Right lobe of liver (tissue), 6 donors: ENCODE results near the gene PHGDH. TPM values are rescaled to one million over a fixed set of nuclear protein-coding genes. Genes with fewer than 3 reads are reported as not detected.

Experiments used
- ATAC-seq, 4 donors: fragments of 200-7000 bp; cut with Tn5 transposase; one replicate each; pipeline ENCODE4 v1.9.1; 2020; ENCODE audit warnings: mild to moderate bottlenecking in 4 of 4, moderate library complexity in 4 of 4
- DNase-seq, 3 donors: peaks; one replicate each; pipeline ENCODE4 v3.0.0-alpha.2; 2020
- H3K27ac ChIP-seq, 3 donors: fragments of 200-600 bp; one replicate each; pipeline ENCODE4 v1.8.0; 2022
- H3K27me3 ChIP-seq, 2 donors: fragments of 200-600 bp; one replicate each; pipeline ENCODE4 v1.8.0; 2022
- H3K36me3 ChIP-seq, 4 donors: fragments of 200-600 bp; sonication (generic) in 1 of 4; one replicate each; pipeline versions ENCODE4 v1.5.1 to v1.8.0; 2017 to 2022; ENCODE audit warnings: control low read depth in 1 of 4
- H3K4me1 ChIP-seq, 4 donors: fragments of 200-600 bp; sonication (generic) in 1 of 4; one replicate each; pipeline versions ENCODE4 v1.5.1 to v1.8.0; 2017 to 2022; ENCODE audit warnings: control low read depth in 1 of 4
- H3K4me3 ChIP-seq, 3 donors: fragments of 200-600 bp; one replicate each; pipeline ENCODE4 v1.8.0; 2022
- H3K9me3 ChIP-seq, 4 donors: fragments of 200-600 bp; sonication (generic) in 1 of 4; one replicate each; pipeline versions ENCODE4 v1.5.1 to v1.8.0; 2017 to 2022; ENCODE audit warnings: control low read depth in 1 of 4
- CTCF ChIP-seq, 4 donors: fragments of 200-600 bp in 3 of 4; fragments of 450-650 bp in 1 of 4; IDR thresholded peaks; one replicate each; pipeline versions ENCODE4 v1.5.1 to v1.8.0; 2016 to 2022; ENCODE audit warnings: antibody characterized with exemption in 4 of 4, mild to moderate bottlenecking in 2 of 4
- POLR2A ChIP-seq: fragments of 450-650 bp; IDR thresholded peaks from one replicate; pipeline ENCODE4 v1.6.1; 2017; ENCODE audit warnings: antibody characterized with exemption, mild to moderate bottlenecking
- WGBS: methylation state at CpG from one replicate; pipeline ENCODE4 v1.1.6; 2018; ENCODE audit warnings: low coverage, low lambda C conversion rate; ENCODE audit not compliant: insufficient coverage; ENCODE audit errors: missing lambda C conversion rate; 5-methylcytosine and 5-hydroxymethylcytosine counted together
- intact Hi-C, 2 donors: fragments of 100-400 bp; cut with DNase I; formaldehyde crosslinking; loops; one replicate each; pipeline versions ENCODE4 v1.11.2 to v1.14.1; 2022
- total RNA-seq, 6 experiments: library from RNA; depleted of rRNA in 2 of 6; stranded (reverse); fragments of >200 nt in 2 of 6; fragmentation: NEBNext Ultra II Directional in 3 of 6; extraction: Animal tissue kit (Norgen Biotek cat#: 25700) in 3 of 6; gene quantifications; one replicate each; pipeline versions ENCODE4 v1.1.0 to v1.2.4, GENCODE V29; 2016 to 2023
- donor health status: DM: no; HTN: yes; CAD: no.
- donor health status: DM: no; HTN: no; CAD: no.
- donor health status: DM: no; HTN: no; CAD: no.
- donor health status: DM: no; HTN: yes; CAD: no.
- donor health status: DM: no; HTN: yes; CAD: no.

The PHGDH gene
- total RNA-seq, 6 experiments from 2014 or later = 51.2 to 151 (median 74.0) TPM

GRCh38 chr1:119743308-119743707, 31.6 kb downstream of the PHGDH start:
- Histone ChIP-seq H3K27me3 (no peaks in the 10 kb centered on the region), H3K27ac (peak overlapping the region in 1 of 3 donors; percentile 45), H3K4me1 (peaks cover 0 to 54% (median 14%) of the 10 kb centered on the region in 4 donors), H3K36me3 (peaks cover 0 to 12% (median 0%) of the 10 kb centered on the region in 4 donors), H3K4me3 (no peak overlapping the region), H3K9me3 (no peaks in the 10 kb centered on the region)
- intact Hi-C loops = loop anchor here in 1 of 2 donors (10.0 kb wide), 1 partner anchor 131 kb away; no protein-coding TSS in a partner anchor
- DNase-seq (no peak), ATAC-seq (no peak)
- TF ChIP-seq POLR2A (no peak), CTCF (IDR thresholded peaks at IDR 0.05) (no peak)
- WGBS = no CpG with 5 or more reads among the region's 3 CpGs

- intact Hi-C loops = loop anchor here in 1 of 2 donors (10.0 kb wide), 1 partner anchor 131 kb away; no protein-coding TSS in a partner anchor
- Histone ChIP-seq H3K4me3 (no peak overlapping the region), H3K27me3 (no peaks in the 10 kb centered on the region), H3K4me1 (peaks cover 0 to 54% (median 14%) of the 10 kb centered on the region in 4 donors), H3K27ac (peak overlapping the region in 2 of 3 donors; percentile 3 to 45), H3K36me3 (peaks cover 0 to 13% (median 0%) of the 10 kb centered on the region in 4 donors), H3K9me3 (no peaks in the 10 kb centered on the region)
- ATAC-seq = peak; percentile 72 to 75 (median 74)
- TF ChIP-seq POLR2A (no peak), CTCF (IDR thresholded peaks at IDR 0.05) (peak; percentile 76 to 86 (median 84))
- DNase-seq = peak; percentile 64 to 77 (median 75)
- 18% methylated on average over 13 of the region's 17 CpGs for WGBS
Measured at GRCh38 chr1:119743776-119744597, 32.3 kb downstream of the PHGDH start.

GRCh38 chr1:119744598-119744942, 32.8 kb downstream of the PHGDH start:
- no peak for TF ChIP-seq CTCF (IDR thresholded peaks at IDR 0.05)
- TF ChIP-seq POLR2A = no peak
- peaks cover 0 to 54% (median 14%) of the 10 kb centered on the region in 4 donors for H3K4me1 ChIP-seq
- H3K9me3 ChIP-seq = no peaks in the 10 kb centered on the region
- intact Hi-C loops = loop anchor here in 1 of 2 donors (10.0 kb wide), 1 partner anchor 130 kb away; no protein-coding TSS in a partner anchor
- peaks cover 0 to 19% (median 1%) of the 10 kb centered on the region in 4 donors for H3K36me3 ChIP-seq
- ATAC-seq (no peak), DNase-seq (no peak)
- H3K27ac ChIP-seq = peak overlapping the region in 2 of 3 donors; percentile 3 to 45
- WGBS = 75% methylated on average over 1 of the region's 1 CpG
- H3K27me3 ChIP-seq = no peaks in the 10 kb centered on the region
- no peak overlapping the region for H3K4me3 ChIP-seq

GRCh38 chr1:119745034-119745433, 33.3 kb downstream of the PHGDH start:
- Histone ChIP-seq H3K36me3 (peaks cover 0 to 23% (median 4%) of the 10 kb centered on the region in 4 donors), H3K4me1 (peaks cover 0 to 54% (median 14%) of the 10 kb centered on the region in 4 donors), H3K9me3 (no peaks in the 10 kb centered on the region), H3K4me3 (no peak overlapping the region), H3K27me3 (no peaks in the 10 kb centered on the region), H3K27ac (peak overlapping the region in 1 of 3 donors; percentile 45)
- 17% methylated on average over 1 of the region's 1 CpG for WGBS
- intact Hi-C loops = loop anchor here in 1 of 2 donors (10.0 kb wide), 1 partner anchor 130 kb away; no protein-coding TSS in a partner anchor
- no peak for DNase-seq
- TF ChIP-seq CTCF (IDR thresholded peaks at IDR 0.05) (no peak), POLR2A (no peak)
- peak; percentile 24 to 62 (median 30) for ATAC-seq
